KOPT-K1 (cell line): Measurements from ENCODE around the gene GLO1.

Experiments
- H3K27ac ChIP-seq: fragments of 200-600 bp; sonication (generic); 2 replicates; pipeline ENCODE4 v1.5.1; 2016; ENCODE audit warnings: antibody characterized with exemption, mild to moderate bottlenecking, low read depth, low read length; ENCODE audit not compliant: poor library complexity, severe bottlenecking
- H3K36me3 ChIP-seq: fragments of 200-600 bp; sonication (generic); 2 replicates; pipeline ENCODE4 v1.5.1; 2017; ENCODE audit warnings: antibody characterized with exemption, mild to moderate bottlenecking, low read length, moderate library complexity; ENCODE audit not compliant: insufficient read depth
- H3K9me3 ChIP-seq: fragments of 200-600 bp; sonication (generic); 2 replicates; pipeline ENCODE4 v1.5.1; 2017; ENCODE audit warnings: antibody characterized with exemption, low read length, mild to moderate bottlenecking; ENCODE audit not compliant: insufficient read depth, poor library complexity, severe bottlenecking

GLO1 gene

GRCh38 chr6:38687549-38687948 is 15.4 kb downstream of the GLO1 start:
- peaks cover 53% of the 10 kb centered on the region for H3K36me3 ChIP-seq
- no peak overlapping the region for H3K27ac ChIP-seq
- no peaks in the 10 kb centered on the region for H3K9me3 ChIP-seq

- Histone ChIP-seq H3K27ac (no peak overlapping the region), H3K36me3 (peaks cover 59% of the 10 kb centered on the region), H3K9me3 (no peaks in the 10 kb centered on the region)
Observed at GRCh38 chr6:38687043-38687353, 15.9 kb downstream of the GLO1 start.

GRCh38 chr6:38686270-38687042 is 16.5 kb downstream of the GLO1 start:
- no peaks in the 10 kb centered on the region for H3K9me3 ChIP-seq
- H3K36me3 ChIP-seq: peaks cover 64% of the 10 kb centered on the region
- no peak overlapping the region for H3K27ac ChIP-seq

GRCh38 chr6:38684904-38685303 is 18.0 kb downstream of the GLO1 start:
- Histone ChIP-seq H3K9me3 (no peaks in the 10 kb centered on the region), H3K27ac (no peak overlapping the region), H3K36me3 (peaks cover 71% of the 10 kb centered on the region)

GRCh38 chr6:38684237-38684636 is 18.7 kb downstream of the GLO1 start:
- Histone ChIP-seq H3K27ac (no peak overlapping the region), H3K9me3 (no peaks in the 10 kb centered on the region), H3K36me3 (peaks cover 72% of the 10 kb centered on the region)

- Histone ChIP-seq H3K36me3 (peaks cover 88% of the 10 kb centered on the region), H3K27ac (no peak overlapping the region), H3K9me3 (no peaks in the 10 kb centered on the region)
Observed at GRCh38 chr6:38681850-38682249, 21.1 kb downstream of the GLO1 start.

- H3K27ac ChIP-seq: no peak overlapping the region
- H3K9me3 ChIP-seq: no peaks in the 10 kb centered on the region
- H3K36me3 ChIP-seq: peaks cover 90% of the 10 kb centered on the region
Observed at GRCh38 chr6:38679668-38680067, 23.3 kb downstream of the GLO1 start.

- peaks cover 89% of the 10 kb centered on the region for H3K36me3 ChIP-seq
- H3K9me3 ChIP-seq: no peaks in the 10 kb centered on the region
- H3K27ac ChIP-seq: no peak overlapping the region
Observed at GRCh38 chr6:38678178-38678760, 24.7 kb downstream of the GLO1 start.

- Histone ChIP-seq H3K27ac (no peak overlapping the region), H3K36me3 (peaks cover 77% of the 10 kb centered on the region), H3K9me3 (no peaks in the 10 kb centered on the region)
Observed at GRCh38 chr6:38676974-38677544, 25.9 kb downstream of the GLO1 start.

- Histone ChIP-seq H3K27ac (no peak overlapping the region), H3K36me3 (peaks cover 70% of the 10 kb centered on the region), H3K9me3 (no peaks in the 10 kb centered on the region)
Observed at GRCh38 chr6:38676236-38676973, 26.5 kb downstream of the GLO1 start.

GRCh38 chr6:38673397-38674165 is 29.4 kb downstream of the GLO1 start:
- no peak overlapping the region for H3K27ac ChIP-seq

GRCh38 chr6:38671885-38672467 is 31.0 kb downstream of the GLO1 start:
- H3K9me3 ChIP-seq: no peaks in the 10 kb centered on the region
- no peak overlapping the region for H3K27ac ChIP-seq
- H3K36me3 ChIP-seq: peaks cover 32% of the 10 kb centered on the region

More at GRCh38 chr6:38673397-38674165, 29.4 kb downstream of the GLO1 start:
- H3K36me3 ChIP-seq: peaks cover 48% of the 10 kb centered on the region
- no peaks in the 10 kb centered on the region for H3K9me3 ChIP-seq

- H3K27ac ChIP-seq: no peak overlapping the region
- H3K9me3 ChIP-seq: no peaks in the 10 kb centered on the region
- H3K36me3 ChIP-seq: no peaks in the 10 kb centered on the region
Observed at GRCh38 chr6:38658418-38659167, 44.4 kb downstream of the GLO1 start.

GRCh38 chr6:38656896-38657295 is 46.0 kb downstream of the GLO1 start:
- Histone ChIP-seq H3K9me3 (no peaks in the 10 kb centered on the region), H3K36me3 (no peaks in the 10 kb centered on the region), H3K27ac (no peak overlapping the region)
